HG03521 (cell line): Measurements from ENCODE around the gene WDHD1.
"Not testable (repeated sequence)": the region's sequence is repeated elsewhere in the genome, so short reads cannot be mapped to it uniquely, and the experiment has no call there.

Experiments
- ATAC-seq: cut with Tn5 transposase; IDR thresholded peaks from one replicate; pipeline ENCODE4 v1.9.1; 2021; ENCODE audit warnings: mild to moderate bottlenecking, moderate library complexity; ENCODE audit not compliant: unreplicated experiment

The WDHD1 gene

DNA sequence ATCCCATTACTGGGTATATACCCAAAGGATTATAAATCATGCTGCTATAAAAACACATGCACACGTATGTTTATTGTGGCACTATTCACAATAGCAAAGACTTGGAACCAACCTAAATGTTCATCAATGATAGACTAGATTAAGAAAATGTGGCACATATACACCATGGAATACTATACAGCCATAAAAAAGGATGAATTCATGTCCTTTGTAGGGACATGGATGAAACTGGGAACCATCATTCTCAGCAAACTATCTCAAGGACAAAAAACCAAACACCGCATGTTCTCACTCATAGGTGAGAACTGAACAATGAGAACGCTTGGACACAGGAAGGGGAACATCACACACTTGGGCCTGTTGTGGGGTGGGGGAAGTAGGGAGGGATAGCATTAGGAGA, 73.3 kb downstream of the WDHD1 start:
- not testable (repeated sequence) for ATAC-seq

DNA sequence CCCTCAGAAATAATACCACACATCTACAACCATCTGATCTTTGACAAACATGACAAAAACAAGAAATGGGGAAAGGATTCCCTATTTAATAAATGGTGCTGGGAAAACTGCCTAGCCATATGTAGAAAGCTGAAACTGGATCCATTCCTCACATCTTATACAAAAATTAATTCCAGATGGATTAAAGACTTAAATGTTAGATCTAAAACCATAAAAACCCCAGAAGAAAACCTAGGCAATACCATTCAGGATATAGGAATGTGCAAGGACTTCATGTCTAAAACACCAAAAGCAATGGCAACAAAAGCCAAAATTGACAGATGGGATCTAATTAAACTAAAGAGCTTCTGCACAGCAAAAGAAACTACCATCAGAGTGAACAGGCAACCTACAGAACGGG, 74.1 kb downstream of the WDHD1 start:
- ATAC-seq = not testable (repeated sequence)

DNA sequence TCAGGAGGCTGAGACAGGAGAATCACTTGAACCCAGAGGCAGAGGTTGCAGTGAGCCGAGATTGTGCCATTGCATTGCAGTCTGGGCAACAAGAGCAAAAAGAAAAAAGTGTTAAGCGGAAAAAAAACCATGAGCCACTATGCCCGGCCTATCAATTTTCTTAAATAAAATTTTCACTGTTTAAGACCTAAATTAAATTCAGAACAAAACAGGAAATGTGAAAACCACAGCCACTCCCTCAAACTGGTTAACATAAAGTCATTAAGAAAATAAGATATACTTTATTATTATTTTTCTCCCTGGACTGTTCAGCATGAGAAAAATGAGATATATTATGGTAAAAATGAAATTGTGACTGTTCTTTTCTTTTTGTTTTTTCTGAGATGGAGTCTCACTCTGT, 79.7 kb downstream of the WDHD1 start:
- no peak for ATAC-seq

DNA sequence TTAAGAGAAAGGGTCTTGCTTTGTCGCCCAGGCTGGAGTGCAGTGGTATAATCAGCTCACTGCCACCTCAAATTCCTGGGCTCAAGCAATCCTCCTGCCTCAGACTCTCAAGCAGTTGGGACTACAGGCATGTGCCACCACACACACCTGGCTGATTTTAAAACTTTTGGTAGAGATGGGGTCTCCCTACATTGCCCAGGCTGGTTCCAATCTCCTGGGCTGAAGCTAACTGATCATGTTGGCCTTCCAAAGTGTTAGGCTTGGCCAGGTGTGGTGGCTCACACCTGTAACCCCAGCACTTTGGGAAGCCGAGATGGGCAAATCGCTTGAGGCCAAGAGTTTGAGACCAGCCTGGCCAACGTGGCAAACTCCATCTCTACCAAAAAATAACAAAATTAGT, 80.4 kb downstream of the WDHD1 start:
- no peak for ATAC-seq

DNA sequence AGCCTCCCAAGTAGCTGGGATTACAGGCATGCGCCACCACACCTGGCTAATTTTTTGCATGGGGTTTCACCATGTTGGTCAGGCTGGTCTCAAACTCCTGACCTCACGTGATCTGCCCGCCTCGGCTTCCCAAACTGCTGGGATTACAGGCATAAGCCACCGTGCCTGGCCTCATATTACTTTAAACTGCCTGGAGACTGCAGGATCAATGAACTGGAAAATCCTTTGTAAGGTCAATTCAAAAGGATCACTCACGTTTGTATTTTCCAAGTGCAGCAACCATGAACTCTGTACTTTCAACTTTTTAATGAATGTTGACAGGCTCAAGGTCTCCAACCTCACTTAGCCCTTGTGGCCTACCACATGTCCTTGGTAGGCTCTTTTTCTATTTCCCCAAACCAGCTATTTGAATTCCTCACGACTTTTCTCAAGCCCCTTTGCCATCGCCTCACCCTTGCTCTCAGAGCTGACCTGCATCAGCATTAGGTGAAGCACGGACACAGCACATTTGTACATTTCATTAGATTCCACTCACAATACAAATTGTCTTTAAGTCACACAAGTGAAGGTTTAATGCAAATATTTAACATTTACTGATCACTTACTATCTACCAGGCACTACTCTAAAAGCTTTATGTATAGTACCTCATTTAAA, 82.0 kb downstream of the WDHD1 start:
- no peak for ATAC-seq

DNA sequence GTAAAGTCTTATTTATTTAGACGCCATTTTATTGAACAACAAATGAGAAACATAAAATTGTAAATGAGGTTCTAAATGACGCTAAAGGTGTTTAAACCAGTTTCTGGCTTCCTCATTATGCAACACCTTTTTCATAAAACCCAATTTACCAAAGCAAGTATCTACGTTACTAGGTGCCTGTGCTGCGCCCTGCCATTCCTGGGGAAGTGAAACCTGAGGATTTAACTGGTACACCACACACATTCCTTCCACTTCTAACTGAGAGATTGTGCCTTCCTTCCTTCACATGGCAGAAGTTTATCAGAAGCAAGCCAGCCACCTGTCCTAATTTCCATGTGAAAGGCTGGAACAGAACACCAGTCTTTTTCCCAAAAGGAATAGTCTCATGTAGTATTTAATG, 84.0 kb downstream of the WDHD1 start:
- no peak for ATAC-seq

DNA sequence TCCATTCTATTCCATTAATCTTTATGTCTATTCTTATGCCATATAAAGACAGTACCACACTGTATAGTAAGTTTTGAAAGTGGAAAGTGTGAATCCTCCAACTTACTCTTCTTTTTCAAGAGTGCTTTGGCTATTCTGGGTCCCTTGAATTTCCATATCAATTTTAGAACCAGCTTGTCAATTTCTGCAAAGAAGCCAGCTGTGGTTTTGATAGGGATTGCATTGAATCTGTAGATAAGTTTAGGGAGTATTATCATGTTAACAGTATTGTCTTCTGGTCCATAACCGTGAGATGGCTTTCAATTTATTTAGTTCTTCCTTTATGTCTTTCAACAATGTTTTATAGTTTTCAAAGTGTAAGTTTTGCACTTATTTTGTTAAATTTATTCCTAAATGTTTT, 90.1 kb downstream of the WDHD1 start:
- ATAC-seq = no peak

DNA sequence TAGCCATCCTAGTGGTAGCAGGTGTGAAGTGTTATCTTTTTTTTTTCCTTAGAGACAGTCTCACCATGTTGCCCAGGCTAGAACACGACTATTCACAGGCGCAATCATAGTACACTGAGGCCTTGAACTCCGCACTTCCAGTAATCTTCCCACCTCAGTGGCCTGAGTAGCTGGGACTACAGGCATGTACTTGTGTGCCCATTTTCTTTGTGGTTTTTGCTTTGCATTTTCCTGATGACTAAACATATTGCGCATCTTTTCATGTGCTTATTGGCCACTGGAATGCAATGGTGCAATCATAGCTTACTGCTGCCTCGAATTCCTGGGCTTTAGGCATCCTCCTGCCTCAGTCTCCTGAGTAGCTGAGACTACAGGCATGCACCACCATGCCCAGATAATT, 90.9 kb downstream of the WDHD1 start:
- no peak for ATAC-seq

DNA sequence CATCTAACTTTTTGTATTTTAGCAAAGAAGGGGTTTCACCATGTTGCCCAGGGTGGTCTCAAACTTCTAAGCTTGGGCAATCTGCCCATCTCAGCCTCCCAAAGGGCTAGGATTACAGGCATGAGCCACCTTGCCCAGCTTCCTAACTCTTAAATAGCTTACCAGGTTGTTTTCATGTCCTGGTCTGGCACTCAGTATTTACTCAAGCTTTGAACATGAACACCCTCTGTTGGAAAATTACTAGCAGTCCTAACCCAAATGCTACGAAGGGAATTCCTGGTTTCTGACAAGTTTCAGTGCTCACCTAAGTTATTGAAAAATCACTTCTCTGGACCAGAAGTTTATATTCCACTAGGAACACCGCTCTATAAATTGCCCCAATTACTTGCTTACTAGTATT, 91.8 kb downstream of the WDHD1 start:
- ATAC-seq = no peak

DNA sequence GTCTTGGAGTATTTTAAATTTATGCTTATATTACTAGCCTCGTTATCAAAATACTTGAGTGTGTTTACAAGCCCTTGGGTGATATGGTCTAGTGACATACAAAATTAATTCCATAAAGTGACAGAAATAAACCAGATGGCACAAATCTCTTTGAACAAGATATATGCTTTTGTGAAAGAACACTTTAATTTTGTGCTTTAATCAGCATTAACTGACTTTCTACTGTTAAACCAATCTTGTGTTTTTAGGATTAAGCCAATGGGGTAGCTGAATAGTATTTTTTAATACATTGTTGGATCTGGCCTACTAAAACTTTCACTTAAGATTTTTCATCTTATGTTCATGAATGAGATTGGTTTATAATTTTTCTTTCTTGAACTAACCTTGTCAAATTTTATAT, 93.9 kb downstream of the WDHD1 start:
- no peak for ATAC-seq

DNA sequence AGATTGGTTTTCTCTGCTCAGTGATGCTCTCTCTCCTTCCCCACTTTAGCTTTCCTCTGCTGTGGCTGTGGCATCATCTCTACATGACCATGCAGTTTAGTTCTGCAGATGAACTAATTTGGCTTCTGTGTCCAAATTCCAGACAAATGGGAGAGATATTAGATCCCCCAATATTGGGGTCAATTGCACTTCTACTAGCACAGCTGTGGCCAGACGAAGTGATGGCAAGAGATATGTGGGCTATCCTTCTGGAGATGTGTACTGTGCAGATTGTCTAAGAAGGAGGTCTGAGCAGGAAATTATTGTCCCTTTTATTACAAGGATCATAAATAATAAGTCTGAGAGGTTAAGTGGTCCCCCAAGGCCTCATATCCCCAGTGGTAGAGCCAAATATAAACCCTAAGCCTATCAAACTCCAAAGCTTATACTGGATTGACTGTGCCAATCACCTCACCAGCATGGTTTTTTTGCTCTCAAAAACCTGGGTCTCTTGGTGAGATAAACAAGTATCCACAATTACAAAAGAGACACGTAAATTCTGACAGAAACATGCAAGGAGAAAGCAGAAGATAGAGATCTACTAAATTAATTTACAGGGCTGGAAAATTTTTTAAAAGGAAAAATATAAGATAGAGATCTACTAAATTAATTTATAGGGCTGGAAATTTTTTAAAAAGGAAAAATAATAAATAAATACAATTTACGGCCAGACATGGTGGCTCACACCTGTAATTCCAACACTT, 95.1 kb downstream of the WDHD1 start:
- ATAC-seq = no peak

DNA sequence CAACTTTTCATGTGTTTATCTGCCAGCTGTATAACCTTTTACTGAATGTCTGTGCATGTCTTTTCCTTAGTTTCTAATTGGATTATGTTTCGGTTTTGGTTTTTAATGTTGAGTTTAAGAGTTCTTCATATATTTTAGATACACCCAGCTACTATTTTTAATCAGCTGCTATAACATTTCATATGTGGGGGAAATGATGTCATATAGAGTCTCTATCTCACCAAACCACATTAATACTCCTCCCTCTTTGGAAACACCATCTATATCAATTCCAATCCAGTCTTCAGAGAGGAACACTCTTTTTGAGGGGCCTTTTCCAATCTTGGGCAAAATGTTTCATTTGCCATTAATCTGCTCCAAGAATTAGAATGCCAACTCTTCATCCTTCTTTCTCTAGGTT, 95.8 kb downstream of the WDHD1 start:
- no peak for ATAC-seq

DNA sequence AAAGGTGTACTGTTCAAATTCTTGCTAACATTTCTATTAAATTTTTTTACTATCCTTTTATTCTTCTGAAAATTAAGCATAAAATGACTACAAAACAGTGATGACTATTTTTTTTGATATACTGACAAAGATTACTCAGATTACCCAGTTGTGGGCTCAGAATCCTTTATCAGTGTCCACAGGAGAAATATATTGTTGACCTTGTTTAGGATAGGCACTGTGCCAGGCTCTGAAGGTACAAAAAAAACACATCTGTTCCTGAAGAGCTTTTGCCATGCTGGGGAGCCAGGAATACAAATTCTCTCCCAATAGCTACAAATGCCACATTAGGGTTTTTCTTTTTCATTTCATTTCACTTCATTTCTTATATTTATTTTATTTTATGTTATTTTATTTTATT, 97.3 kb downstream of the WDHD1 start:
- no peak for ATAC-seq

DNA sequence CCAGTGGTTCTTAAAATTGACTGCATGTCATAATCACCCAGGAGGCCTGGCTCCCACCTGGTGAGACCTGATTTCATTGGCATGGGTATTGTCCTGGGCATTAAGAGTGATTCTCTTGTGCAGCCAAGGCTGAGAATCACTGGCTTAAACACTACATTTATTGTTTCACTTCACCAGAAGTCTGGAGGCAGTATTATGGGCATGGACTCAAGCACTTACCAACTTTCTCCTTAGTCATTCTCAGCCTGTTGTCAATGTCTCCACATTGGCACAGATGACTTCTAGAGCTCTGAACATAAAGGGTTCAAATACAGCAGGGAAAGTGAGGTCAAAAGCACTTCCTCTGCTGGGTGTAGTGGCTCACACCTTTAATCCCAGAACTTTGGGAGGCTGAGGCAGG, 98.7 kb downstream of the WDHD1 start:
- ATAC-seq = no peak

DNA sequence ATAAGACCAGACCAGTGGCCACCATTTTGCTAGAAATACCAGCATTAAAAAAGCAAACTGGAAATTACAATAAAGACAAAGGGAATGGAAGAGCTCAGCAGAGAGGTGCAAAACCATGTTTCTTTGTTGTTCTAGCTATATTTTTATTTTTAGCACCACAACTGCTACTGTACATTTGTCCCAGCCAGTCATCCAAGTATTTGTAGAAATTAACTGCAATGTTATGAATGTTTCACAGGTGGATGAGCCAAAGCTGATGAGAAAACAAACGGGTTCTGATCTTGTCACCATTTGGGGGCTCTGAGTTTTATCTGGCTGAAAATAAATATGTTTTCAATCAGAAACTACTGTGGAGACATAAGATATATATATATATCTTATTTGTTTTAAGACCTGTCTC, 99.3 kb downstream of the WDHD1 start:
- no peak for ATAC-seq

DNA sequence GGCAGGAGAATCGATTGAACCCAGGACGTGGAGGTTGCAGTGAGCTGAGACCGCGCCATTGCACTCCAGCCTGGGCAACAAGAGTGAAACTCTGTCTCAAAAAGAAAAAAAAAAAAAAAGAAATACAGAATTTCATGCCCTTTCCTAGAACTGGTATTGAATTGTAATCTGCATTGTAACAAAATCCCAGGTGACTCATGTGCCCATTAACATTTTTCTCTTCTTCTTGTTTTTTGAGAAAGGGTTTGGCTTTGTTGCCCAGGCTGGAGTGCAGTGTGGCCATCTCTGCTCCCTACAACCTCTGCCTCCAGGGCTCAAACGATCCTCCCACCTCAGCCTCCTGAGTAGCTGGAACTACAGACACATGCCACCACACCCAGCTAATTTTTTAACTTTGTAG, 100.3 kb downstream of the WDHD1 start:
- ATAC-seq = not testable (repeated sequence)

DNA sequence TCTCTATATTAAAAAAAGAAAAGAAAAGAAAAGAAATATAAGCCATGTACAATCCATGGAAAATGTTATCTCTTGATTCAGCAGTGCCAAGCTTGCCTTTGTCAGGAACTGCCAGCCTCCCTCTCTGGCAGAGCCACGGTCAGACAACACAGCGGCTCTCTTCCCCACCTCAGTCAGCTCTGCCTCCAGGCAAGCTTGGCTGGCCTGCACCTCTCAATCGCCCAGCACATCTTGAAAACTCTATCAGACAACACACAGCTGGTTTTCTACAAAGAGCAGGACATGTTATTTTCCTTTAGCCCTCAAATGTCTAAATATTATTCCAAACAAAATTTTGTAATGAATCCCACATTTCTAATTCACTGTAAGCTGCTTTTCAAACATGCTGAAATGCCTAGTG, 104.3 kb downstream of the WDHD1 start:
- no peak for ATAC-seq

DNA sequence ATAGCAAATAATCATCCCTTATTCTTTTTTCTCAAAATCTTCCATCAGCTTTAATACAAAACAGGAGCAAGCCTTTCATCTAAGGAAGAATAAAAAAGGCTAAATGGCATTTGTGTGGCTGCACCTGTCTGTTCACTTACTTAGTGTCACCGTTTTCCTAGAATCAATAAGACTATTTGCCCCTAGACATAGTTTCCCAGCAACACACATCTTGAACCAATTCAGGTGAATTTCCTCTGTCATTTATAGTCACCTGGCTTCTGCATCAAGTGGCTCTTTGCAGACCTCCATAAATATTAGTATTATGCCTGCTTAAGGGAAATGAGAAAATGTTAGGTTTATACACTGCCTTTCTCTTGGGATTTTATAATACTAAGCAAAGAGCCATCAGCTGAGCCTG, 106.8 kb downstream of the WDHD1 start:
- no peak for ATAC-seq

DNA sequence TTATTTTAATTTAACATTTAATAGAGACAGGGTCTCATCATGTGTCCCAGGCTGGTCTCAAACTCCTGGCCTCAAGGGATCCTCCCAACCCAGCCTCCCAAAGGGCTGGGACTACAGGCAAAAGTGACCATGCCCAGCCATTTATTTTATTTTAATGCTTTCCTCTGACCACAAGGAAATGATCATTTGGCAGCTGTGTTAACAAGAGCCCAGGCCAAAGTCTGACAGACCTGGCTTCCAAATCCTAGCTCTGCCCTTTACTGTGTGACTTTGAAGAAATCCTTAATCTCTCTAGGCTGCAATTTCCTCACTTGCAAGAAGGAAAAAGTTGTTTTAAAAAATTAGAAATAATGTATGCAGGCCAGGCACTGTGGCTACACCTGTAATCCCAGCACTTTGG, 107.6 kb downstream of the WDHD1 start:
- no peak for ATAC-seq

DNA sequence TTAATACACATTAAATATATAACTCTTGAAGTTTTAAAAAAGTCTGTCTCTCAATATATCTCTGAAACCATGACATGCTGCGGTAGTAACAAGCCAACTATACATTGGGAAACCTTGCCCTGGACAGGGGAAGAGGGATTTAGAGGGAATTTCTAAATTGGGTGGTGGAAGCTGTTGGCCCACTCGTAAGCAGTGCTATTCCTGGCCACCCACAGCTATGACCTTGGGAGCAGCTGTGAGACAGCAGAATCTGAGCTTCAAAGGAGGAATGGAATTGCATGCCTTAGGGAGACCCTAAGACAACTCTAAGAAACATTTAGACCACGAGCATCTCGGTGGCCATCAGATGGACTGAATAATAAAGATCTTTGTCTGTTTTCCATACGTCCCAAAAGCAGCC, 108.5 kb downstream of the WDHD1 start:
- no peak for ATAC-seq

DNA sequence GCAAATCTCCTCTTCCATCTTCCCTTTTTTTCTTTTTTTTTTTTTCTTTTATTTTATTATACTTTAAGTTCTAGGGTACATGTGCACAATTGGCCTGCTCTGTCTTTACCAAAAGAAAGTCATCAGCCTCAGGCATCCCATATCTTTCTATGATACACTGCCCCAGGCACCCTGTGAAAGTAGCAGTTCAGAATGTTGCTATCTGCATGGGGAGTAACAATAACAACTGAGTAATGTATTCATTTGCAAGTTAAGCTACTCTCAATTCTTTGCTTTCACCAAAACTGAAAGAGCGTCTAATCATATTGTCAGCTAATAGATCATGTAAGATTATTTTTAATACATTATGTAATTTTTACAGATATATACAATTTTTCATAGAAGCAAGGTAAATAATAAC, 110.8 kb downstream of the WDHD1 start:
- no peak for ATAC-seq

DNA sequence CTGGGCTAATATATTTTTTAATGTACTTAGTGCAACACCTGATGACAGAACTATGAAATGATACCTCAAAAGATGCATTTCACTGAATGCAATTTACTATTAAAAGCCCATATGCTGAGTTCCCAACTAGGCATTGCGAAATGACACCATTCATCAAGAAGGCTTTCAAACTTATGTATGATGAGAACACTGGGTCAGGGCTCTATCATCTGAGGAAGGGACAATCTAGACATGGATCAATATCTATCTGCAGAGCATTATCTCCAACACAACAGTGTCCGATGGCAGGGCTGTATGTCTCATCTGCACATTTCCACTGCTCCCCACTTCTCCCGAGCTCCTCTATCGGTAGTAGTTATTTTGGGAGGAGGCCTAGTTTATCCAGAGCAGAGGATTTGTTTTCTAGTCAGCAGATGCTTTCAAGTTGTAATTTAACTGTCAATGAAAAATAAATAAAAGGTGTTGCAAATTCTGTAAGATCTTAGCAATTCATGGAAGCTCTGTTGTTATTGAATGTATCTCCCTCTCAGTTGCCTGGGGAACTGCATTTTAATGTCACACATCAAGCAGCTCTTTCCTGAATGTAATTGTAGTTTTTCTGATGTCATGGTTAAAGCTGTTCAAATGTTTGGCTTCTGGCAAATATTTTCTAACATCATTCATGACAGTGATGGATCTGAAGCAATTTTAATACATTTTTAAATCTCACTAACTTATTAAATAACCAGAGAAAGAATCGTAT, 116.9 kb downstream of the WDHD1 start:
- no peak for ATAC-seq
